SJCRH30 (cell line): ENCODE results near the gene SOHLH1. TPM values are rescaled to one million over a fixed set of nuclear protein-coding genes. Genes with fewer than 3 reads are reported as not detected.

Experiments used
- DNase-seq, 2 experiments: peaks; one replicate each; pipeline ENCODE4 v3.0.0-alpha.2; 2015 to 2020
- H3K27ac ChIP-seq: fragments of 250-450 bp; sonication (Bioruptor Pico); 2 replicates; pipeline ENCODE4 v1.5.1; 2020; ENCODE audit warnings: mild to moderate bottlenecking, moderate library complexity
- H3K27me3 ChIP-seq: fragments of 250-450 bp; sonication (Bioruptor Pico); 2 replicates; pipeline ENCODE4 v1.5.1; 2020; ENCODE audit warnings: mild to moderate bottlenecking, moderate library complexity
- H3K36me3 ChIP-seq: fragments of 250-450 bp; sonication (Bioruptor Pico); 2 replicates; pipeline ENCODE4 v1.5.1; 2020; ENCODE audit warnings: mild to moderate bottlenecking, moderate library complexity
- H3K4me1 ChIP-seq: fragments of 250-450 bp; sonication (Bioruptor Pico); 2 replicates; pipeline ENCODE4 v1.5.1; 2020; ENCODE audit warnings: mild to moderate bottlenecking, moderate library complexity
- H3K4me3 ChIP-seq: fragments of 250-450 bp; sonication (Bioruptor Pico); 2 replicates; pipeline ENCODE4 v1.5.1; 2020; ENCODE audit warnings: mild to moderate bottlenecking, moderate library complexity
- H3K9me3 ChIP-seq: fragments of 250-450 bp; sonication (Bioruptor Pico); replicated peaks from 2 replicates; pipeline ENCODE4 v1.5.1; 2020; ENCODE audit warnings: mild to moderate bottlenecking, moderate library complexity
- total RNA-seq: library from RNA; depleted of rRNA; stranded (reverse); fragments of >200 nt; shearing (Covaris generic); gene quantifications from 2 replicates; pipeline ENCODE4 v1.2.3, GENCODE V29; 2014

The SOHLH1 gene
- total RNA-seq, 1 experiment from 2014 or later = 2.1 TPM

DNA sequence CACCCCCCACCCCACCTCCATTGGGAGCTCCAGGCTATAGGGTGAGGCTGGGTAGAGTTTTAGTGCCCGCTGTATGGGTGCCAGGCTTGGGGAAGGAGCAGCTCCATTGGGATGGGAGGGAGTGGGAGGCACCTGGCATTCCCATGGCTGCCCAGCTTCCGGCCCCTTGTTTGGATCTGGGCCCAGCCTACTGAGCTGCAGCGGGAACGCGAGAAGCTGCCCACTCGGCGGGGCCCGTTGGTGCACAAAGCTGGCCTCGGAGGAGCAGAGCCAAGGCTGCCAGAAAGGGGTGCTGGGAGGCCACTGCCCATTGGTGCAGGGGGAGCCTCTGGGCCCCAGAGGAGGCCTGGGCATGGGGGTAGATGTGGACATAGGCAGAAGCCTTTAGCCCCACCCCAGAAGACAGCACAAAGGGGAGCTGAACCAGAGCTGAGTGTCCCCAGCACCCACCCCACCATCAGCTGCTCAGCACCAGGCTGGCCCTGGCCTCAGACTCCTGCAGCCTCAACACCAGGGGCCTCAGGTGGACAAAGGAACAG lies 31.7 kb downstream of the SOHLH1 start:
- no peaks in the 10 kb centered on the region; the same call in 1 of the 2 replicates for H3K9me3 ChIP-seq
- H3K4me3 ChIP-seq = no peak overlapping the region
- H3K36me3 ChIP-seq = no peaks in the 10 kb centered on the region
- H3K27me3 ChIP-seq = peaks cover 19% of the 10 kb centered on the region; the same call in 1 of the 2 replicates
- no peak for DNase-seq
- no peak overlapping the region for H3K27ac ChIP-seq
- peaks cover 5% of the 10 kb centered on the region; the same call in 1 of the 2 replicates for H3K4me1 ChIP-seq

DNA sequence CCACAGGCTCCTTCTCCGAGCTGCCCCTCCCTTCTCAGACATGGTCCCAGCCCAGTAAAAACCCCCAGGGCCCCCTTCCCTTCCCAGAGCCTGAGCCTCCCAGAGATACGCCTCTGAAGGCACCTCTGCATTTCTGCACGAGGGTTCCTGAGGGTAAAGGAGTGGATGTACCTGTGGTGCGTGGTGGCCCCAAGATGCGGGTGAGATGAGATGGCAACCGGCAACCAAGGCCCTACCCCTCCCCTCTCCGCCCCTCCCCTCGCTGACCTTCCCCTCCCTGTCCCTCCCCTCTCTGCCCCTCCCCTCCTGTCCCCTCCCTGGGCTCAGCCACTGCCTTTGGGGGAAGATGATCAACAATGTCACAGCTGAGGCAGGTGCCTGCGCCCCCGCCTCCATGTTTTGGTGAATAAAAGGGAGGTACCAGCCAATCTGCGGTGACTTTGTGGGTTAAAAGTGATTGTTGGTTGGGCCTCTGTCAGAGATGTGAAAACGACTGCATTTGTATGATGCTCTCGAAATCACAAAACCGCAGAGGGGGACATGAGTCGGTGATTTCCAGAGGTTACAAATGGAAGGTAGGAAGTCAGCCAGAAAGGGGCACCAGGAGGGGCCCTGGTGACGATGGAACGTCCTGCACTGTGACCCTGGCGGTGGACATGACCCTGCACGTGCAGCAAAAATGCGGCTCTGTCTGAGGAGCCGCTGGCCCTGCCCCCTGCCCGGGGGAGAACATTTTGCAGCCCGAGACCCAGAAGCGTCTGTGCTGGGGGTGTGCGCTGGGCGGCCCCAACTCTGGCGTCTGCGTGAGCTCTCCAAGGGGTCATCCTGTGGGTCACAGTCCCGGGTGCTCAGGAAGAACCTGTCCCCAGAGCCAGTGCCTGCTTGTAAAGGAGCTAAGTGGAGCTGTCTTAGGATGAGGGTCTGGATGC lies 32.5 kb downstream of the SOHLH1 start:
- Histone ChIP-seq H3K36me3 (no peaks in the 10 kb centered on the region), H3K4me1 (peaks cover 11% of the 10 kb centered on the region; the same call in 1 of the 2 replicates), H3K27ac (no peak overlapping the region), H3K27me3 (peaks cover 19% of the 10 kb centered on the region; the same call in 1 of the 2 replicates), H3K9me3 (no peaks in the 10 kb centered on the region; the same call in 1 of the 2 replicates), H3K4me3 (no peak overlapping the region)
- DNase-seq = no peak

DNA sequence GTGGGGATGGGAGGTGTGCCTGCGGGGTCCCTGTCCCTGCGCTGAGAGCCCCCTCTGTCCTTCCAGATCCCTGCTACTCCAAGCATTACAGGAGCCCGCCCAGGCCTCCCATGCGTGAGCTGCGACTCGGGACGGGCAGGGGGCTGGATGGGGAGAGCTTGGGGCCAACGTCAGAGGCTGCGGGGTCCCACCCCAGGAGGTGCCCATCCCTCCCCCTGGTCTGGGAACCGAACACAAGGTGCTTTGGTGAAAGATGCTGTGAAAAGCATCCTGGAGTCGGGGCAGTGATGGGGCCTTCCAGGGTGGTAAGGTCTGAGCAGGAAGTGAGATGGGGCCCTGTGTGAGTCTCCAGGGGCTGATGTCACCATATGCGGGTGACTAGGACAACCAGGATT lies 33.5 kb downstream of the SOHLH1 start:
- DNase-seq = no peak
- H3K27ac ChIP-seq = no peak overlapping the region
- H3K27me3 ChIP-seq = peaks cover 19% of the 10 kb centered on the region; the same call in 1 of the 2 replicates
- no peak overlapping the region for H3K4me3 ChIP-seq
- peaks cover 11% of the 10 kb centered on the region; the same call in 1 of the 2 replicates for H3K4me1 ChIP-seq
- H3K36me3 ChIP-seq = no peaks in the 10 kb centered on the region
- no peaks in the 10 kb centered on the region; the same call in 1 of the 2 replicates for H3K9me3 ChIP-seq

DNA sequence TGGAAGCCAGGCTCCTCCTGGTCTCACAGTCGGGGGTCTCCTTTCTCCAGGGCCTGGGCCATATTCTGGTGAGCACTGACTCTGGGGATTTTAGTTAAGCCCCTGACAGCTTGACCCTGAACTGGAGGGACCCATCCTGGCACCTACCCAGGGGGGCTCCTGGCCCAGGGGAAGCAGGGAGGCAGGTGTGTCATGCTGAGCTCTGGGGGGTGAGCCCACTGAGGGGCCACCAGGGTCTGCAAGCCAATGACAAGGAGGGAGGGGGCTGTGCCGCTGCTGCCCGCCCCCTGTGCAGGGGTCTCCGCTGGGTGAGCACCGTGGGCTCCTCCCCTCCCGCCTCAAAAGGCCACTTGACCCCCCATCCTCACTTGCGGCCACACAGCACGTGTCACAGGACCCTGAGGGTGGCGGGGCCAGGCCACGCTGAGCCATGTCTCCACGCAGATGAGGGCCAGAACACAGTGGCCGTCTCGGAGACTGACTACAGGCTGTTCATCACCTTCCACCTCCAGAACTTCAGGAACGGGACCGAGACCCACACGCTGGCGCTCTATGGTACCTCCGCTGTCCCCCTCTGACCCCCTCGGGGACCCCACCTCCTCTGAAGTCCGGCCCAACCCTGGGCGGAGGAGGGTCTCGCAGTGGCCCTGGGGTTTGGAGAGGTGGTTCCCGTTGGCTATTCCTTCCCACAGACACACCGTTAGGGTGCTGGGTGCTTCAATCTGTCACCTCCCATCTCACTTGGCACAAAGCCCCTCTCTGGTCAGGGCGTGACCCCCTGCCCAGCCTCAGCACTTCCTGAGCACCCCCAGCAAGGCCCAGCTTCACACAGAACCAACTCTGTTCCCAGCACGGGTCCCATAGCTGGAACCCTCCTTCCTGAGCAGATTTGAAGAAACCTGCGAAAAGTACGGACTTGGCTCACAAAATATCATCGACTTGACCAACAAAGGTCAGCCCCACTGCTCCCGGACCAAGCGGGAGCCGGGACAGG lies 34.2 kb downstream of the SOHLH1 start:
- Histone ChIP-seq H3K27ac (no peak overlapping the region), H3K4me1 (peaks cover 11% of the 10 kb centered on the region; the same call in 1 of the 2 replicates), H3K4me3 (no peak overlapping the region), H3K27me3 (peaks cover 19% of the 10 kb centered on the region; the same call in 1 of the 2 replicates), H3K9me3 (no peaks in the 10 kb centered on the region; the same call in 1 of the 2 replicates), H3K36me3 (no peaks in the 10 kb centered on the region)
- DNase-seq = no peak

DNA sequence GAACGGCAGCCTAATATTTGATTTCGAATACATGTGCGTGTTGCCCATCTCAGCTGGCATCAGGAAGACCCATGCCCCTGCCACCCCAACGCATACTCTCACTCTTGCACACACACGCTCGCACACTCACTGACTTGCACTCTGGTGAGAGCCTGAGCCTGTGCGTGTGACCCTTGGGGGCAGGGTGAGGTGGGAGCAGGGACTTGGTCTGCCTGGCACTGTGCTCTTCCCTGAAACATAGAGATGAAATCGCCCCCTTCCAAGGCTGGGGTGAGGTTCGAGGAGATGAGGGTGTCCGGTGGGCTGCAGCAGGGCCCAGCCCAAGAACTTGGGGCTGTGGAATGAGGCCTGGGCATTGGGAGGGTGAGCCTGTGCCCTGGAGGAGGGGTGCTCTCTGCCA lies 35.0 kb downstream of the SOHLH1 start:
- Histone ChIP-seq H3K9me3 (no peaks in the 10 kb centered on the region; the same call in 1 of the 2 replicates), H3K27me3 (peaks cover 19% of the 10 kb centered on the region; the same call in 1 of the 2 replicates)

DNA sequence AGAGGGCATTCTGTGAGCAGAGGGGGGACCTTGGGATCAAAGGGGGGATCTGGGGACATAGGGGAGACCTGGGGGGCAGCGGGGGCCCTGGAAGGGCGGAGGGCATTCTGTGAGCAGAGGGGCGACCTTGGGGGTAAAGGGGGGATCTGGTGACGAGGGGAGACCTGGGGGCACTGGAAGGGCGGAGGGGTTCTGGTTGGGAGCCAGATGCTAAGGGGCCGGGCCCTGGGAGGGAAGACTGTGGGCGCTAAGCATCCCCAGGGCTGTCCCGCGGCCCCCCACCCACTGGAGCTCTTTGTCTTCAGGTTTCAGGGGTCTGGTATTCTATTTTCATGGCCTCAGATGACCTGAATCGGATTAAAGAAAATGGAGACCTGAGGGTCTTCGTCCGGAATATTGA lies 35.4 kb downstream of the SOHLH1 start:
- Histone ChIP-seq H3K27me3 (peaks cover 19% of the 10 kb centered on the region; the same call in 1 of the 2 replicates), H3K9me3 (no peaks in the 10 kb centered on the region), H3K4me3 (no peak overlapping the region), H3K4me1 (peaks cover 11% of the 10 kb centered on the region; the same call in 1 of the 2 replicates), H3K36me3 (no peaks in the 10 kb centered on the region), H3K27ac (no peak overlapping the region)
- no peak for DNase-seq

More for the DNA sequence above, 35.0 kb downstream of the SOHLH1 start:
- H3K36me3 ChIP-seq = no peaks in the 10 kb centered on the region
- no peak overlapping the region for H3K4me3 ChIP-seq
- no peak overlapping the region for H3K27ac ChIP-seq
- H3K4me1 ChIP-seq = peaks cover 11% of the 10 kb centered on the region; the same call in 1 of the 2 replicates
- DNase-seq = no peak

DNA sequence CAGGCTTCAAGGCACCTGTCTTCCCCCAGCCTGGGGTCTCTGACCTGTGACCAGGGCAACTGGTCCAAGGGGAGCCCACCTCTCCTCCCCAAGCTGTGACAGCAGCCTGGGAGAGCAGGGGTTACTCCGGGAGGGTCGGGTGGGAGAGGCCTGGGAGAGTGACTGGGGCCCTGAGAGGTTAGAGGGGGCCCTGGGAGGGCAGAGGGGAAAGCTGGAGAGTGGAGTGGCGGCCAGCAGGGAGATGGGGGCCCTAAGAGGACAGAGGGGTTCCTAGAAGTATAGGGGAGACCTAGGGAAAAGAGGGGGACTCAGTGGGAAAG lies 35.9 kb downstream of the SOHLH1 start:
- Histone ChIP-seq H3K36me3 (no peaks in the 10 kb centered on the region), H3K27ac (no peak overlapping the region), H3K4me1 (peaks cover 11% of the 10 kb centered on the region; the same call in 1 of the 2 replicates), H3K9me3 (no peaks in the 10 kb centered on the region), H3K27me3 (peaks cover 19% of the 10 kb centered on the region; the same call in 1 of the 2 replicates), H3K4me3 (no peak overlapping the region)
- DNase-seq = no peak

DNA sequence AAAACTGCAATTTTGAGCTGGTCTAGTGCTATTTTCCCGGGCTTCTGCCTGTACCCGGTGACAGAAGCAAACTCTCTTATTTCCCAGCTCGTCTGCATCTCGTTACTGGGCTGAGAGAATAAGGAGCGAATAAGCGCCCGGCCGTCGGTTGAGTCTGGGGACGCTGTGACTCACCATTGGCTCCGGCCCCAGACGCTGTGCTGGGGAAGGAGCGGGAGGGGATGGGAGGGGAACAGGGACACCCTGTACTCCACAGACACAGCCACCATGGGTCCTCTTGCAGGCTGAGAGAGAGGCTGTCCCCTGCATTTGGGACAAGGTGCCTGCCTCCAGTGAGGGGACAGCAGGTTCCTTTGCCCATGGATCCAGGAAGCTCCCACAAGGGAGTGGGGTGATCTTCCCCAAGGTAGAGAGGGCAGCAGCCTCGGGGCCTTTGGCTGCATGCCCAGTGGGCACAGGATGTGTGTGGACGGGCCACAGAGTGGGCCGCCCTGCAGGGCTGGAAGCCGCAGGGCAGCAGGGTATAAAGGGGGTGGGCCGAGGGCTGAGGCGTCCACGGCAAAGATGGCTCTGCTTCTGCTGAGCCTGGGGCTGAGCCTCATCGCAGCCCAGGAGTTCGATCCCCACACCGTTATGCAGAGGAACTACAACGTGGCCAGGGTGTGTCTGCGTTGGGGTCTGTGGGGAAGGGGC lies 36.4 kb downstream of the SOHLH1 start, which contains the start of gene LCN9:
TSS of gene LCN9 (plus strand) at position 552 of the 693 bp plus-strand sequence. CDS start at position 565, 13 bp downstream.
- DNase-seq = peak; percentile 65 to 71

DNA sequence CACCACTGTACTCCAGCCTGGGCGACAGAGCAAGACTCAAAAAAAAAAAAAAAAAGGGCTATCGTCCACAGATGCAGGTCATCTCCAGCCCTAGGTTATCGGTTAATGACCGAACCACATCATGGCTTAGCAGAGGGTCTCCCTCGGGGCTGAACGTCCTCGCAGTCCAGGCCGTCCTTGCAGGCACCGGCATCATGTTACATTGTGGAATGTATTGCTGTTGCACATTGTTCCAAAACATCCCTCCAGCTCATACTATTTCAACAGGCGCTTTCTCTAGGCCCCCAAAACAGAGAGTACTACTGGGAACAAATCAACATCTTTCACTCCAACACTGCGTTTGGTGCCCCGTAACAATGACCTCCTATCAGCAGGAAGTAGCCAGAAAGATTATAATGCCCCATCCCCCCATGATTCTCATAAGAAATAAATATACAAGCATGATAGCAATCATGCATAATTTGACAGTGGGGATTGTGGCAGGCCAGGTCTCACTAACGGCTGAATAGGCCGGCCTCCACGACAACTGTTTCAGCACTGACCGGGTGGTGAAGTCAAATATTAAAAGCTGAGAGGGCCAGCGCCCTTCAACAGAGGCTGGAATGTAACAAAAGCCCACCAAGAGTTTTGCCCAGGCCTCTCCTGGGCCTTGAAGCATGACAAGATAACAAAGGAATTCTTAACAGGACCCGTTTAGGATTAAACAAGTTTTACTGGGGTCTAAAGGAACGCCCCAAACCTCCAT lies 37.3 kb downstream of the SOHLH1 start:
- H3K27ac ChIP-seq = no peak overlapping the region
- H3K27me3 ChIP-seq = peaks cover 11% of the 10 kb centered on the region; the same call in 1 of the 2 replicates
- H3K4me1 ChIP-seq = peaks cover 11% of the 10 kb centered on the region; the same call in 1 of the 2 replicates
- H3K36me3 ChIP-seq = no peaks in the 10 kb centered on the region
- DNase-seq = peak; percentile 47 to 52
- no peaks in the 10 kb centered on the region for H3K9me3 ChIP-seq
- H3K4me3 ChIP-seq = no peak overlapping the region

More for the DNA sequence above, 36.4 kb downstream of the SOHLH1 start, which contains the start of gene LCN9:
- no peak within 1 kb of the TSS for H3K27ac ChIP-seq
- H3K27me3 ChIP-seq = peaks cover 19% of the 10 kb centered on the region; the same call in 1 of the 2 replicates
- H3K9me3 ChIP-seq = no peaks in the 10 kb centered on the region
- H3K4me3 ChIP-seq = no peak within 1 kb of the TSS
- H3K36me3 ChIP-seq = no peaks in the 10 kb centered on the region
- peaks cover 11% of the 10 kb centered on the region; the same call in 1 of the 2 replicates for H3K4me1 ChIP-seq

DNA sequence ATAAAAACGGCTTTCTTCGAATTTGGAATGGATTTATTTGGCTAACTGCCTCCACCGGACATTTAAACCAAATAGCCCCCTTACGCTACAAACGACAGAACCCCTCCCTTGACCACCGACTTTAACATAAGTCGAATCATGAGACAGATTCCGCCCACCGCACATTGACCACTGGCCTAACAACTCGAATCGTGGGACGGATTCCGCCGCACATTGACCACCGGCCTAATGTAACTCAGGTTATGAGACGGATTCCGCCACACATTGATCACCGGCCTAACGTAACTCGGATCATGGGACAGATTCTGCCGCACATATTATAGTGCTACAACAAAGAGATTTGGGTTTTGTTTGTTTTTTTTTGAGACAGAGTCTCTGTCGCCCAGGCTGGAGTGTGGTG lies 38.9 kb downstream of the SOHLH1 start:
- Histone ChIP-seq H3K4me1 (peaks cover 11% of the 10 kb centered on the region; the same call in 1 of the 2 replicates), H3K4me3 (no peak overlapping the region), H3K27ac (no peak overlapping the region), H3K27me3 (no peaks in the 10 kb centered on the region; the same call in 1 of the 2 replicates), H3K9me3 (no peaks in the 10 kb centered on the region), H3K36me3 (no peaks in the 10 kb centered on the region)
- no peak for DNase-seq

DNA sequence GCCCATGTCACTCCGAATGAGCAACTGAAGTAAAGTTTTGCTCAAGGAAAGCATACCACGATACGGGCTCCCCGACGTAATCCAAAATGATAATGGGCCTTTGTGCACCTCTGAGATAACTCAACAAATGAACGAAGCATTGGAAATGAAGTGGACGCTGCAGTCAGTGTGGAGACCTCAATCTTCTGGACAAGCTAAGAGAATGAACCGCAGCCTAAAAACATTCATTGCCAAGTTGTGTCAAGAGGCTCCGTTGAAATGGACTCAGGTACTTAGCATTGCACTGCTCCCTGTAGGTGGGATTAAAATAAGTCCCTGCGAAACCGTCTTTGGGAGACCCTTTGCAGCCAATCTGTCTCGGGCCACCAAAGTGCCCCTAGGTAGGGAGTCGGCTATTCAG lies 40.0 kb downstream of the SOHLH1 start:
- Histone ChIP-seq H3K27me3 (no peaks in the 10 kb centered on the region; the same call in 1 of the 2 replicates), H3K9me3 (no peaks in the 10 kb centered on the region; the same call in 1 of the 2 replicates), H3K4me3 (no peak overlapping the region), H3K27ac (no peak overlapping the region), H3K4me1 (peaks cover 11% of the 10 kb centered on the region; the same call in 1 of the 2 replicates), H3K36me3 (no peaks in the 10 kb centered on the region)
- no peak for DNase-seq

DNA sequence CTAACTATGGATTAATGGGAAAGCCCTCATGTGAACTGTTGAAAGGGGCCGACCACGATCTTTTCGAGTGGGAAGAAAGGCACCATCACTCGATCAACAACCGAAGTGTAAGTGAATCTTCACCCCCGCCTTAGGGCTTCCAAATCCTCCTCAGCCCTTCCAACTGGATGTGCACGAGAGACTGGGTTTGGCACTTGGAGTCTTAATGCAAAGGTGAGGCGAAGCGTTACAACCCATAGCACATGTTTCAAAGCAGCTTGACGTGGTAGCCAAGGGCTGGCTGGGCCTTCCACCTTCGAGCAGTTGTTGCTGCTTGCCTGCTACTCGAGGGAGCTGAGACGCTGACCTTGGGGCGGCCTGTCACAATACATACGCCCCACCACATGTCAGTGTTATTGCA lies 41.9 kb downstream of the SOHLH1 start:
- Histone ChIP-seq H3K9me3 (peaks cover 10% of the 10 kb centered on the region), H3K4me3 (no peak overlapping the region), H3K27me3 (no peaks in the 10 kb centered on the region; the same call in 1 of the 2 replicates), H3K4me1 (peaks cover 5% of the 10 kb centered on the region; the same call in 1 of the 2 replicates), H3K27ac (no peak overlapping the region), H3K36me3 (no peaks in the 10 kb centered on the region)
- DNase-seq = no peak

DNA sequence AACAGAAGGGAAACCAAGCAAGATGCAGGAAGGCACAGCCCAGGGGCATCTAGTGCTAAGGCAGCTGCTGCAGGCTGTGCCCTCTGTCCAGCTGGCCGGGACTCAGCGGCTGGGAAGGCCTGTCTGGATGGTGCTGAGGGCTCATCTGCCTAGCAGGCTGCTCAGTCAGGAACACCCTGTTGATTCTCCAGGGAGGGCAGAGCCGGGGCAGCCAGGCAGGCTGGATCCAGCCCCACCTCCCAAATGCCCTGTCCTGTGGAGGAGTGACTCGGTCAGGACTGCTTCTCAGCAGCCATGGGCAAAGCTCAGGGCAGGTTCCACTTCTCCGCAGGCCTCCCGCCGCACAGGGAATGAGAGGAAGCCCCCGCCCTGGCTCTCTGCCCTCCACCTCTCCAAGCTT lies 44.0 kb downstream of the SOHLH1 start:
- H3K4me3 ChIP-seq = no peak overlapping the region
- no peak overlapping the region for H3K27ac ChIP-seq
- no peak for DNase-seq
- no peaks in the 10 kb centered on the region; the same call in 1 of the 2 replicates for H3K27me3 ChIP-seq
- no peaks in the 10 kb centered on the region for H3K4me1 ChIP-seq
- peaks cover 10% of the 10 kb centered on the region for H3K9me3 ChIP-seq
- H3K36me3 ChIP-seq = no peaks in the 10 kb centered on the region
